ENCODE measurements around the gene HOXB8. TPM values are rescaled to one million over a fixed set of nuclear protein-coding genes. Genes with fewer than 3 reads are reported as not detected.

Gene HOXB8
- total and polyA plus RNA-seq, 10 of the 15 experiments (the other 5 are each of a cell fraction or from before 2014, with no cell fraction given), result 0.21 TPM; not detected in 9

DNA sequence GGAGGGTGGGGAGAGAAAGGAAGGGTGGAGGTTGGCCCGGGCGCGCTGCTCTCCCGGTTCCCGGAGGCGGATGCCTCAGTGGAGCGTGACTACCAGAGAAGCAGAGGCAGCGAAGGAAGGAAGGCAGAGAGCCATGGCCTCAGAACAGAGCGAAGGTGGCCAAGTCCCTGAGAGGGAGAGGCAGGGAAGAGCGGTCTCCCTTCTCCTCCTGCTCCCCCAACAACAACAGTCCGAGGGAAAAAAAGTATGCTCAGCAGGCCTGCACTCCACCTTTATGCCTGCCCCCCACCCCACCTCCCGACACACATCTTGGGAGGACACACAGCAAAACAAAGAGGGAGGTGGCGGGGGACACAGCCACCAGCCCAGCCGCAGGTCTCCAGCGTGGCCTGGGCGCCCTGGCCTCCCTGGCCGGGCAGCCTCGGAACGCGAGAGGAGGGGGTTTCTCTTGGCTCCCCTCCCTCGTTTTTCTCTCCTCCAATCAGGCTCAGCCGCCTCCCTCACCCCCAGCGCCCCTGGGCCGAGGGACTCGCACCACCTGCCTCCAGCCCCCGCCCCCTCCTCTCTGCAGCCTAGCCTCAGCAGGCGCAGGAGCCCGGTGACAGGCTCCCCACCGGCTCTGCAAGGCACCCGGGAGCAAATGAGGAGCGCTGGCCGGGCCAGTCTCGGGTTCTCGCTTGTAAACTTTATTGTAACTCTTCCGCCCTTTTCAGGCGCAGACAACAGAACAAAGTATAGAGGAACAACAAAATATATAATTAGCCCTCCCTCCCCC lies 3.2 kb downstream of the HOXB8 start:
- intact Hi-C loops (cut with micrococcal nuclease; ENCODE audit: unreplicated experiment), result no loop called here
- Histone ChIP-seq H3K27ac (ENCODE audit: control insufficient read depth, insufficient read depth) (no peak overlapping the region), H3K9ac (ENCODE audit: control insufficient read depth, insufficient read depth, low read length) (no peak overlapping the region; the same call in 1 of the 2 replicates), H3K27me3 (replicated peaks in 1 of 2; ENCODE audit: control insufficient read depth in 2 of 2, insufficient read depth in 2 of 2, low read length in 1 of 2) (peaks cover 14 to 20% of the 10 kb centered on the region in 2 experiments; a peak in 3 of 4 replicates), H3K9me3 (replicated peaks; ENCODE audit: control insufficient read depth, insufficient read depth, low read length) (no peaks in the 10 kb centered on the region), H4K20me1 (ENCODE audit: control insufficient read depth, insufficient read depth) (no peaks in the 10 kb centered on the region), H2AFZ (ENCODE audit: control insufficient read depth, low read depth, low read length) (peak overlapping the region; percentile 50), H3K4me2 (ENCODE audit: control insufficient read depth, insufficient read depth) (peak overlapping the region; percentile 91), H3K36me3 (ENCODE audit: control insufficient read depth in 2 of 2, insufficient read depth in 2 of 2, low read length in 1 of 2) (no peaks in the 10 kb centered on the region; a peak in 1 of 4 replicates), H3K79me2 (ENCODE audit: control insufficient read depth, insufficient read depth, low read length) (no peaks in the 10 kb centered on the region), H3K4me1 (ENCODE audit: control insufficient read depth, insufficient read depth, low read length) (peaks cover 11% of the 10 kb centered on the region), H3K4me3 (peak overlapping the region; percentile 86; the same call in 1 of the 2 replicates)
- WGBS (ENCODE audit: insufficient coverage, insufficient replicate concordance, low lambda C conversion rate, missing lambda C conversion rate), result 7% methylated on average over 35 of the region's 36 CpGs
- CTCF ChIA-PET, result no interaction called here
- no peak for FAIRE-seq
- RAD21 ChIA-PET (ENCODE audit: unreplicated experiment), result interaction anchor here (1.4 kb wide), 1 partner anchor 10 kb away, joined by 8 read pairs; no protein-coding TSS in a partner anchor
- ATAC-seq, result peak; percentile 12
- POLR2A ChIA-PET, result no interaction called here
- no peak for DNase-seq (ENCODE audit: low read depth, low spot score)
- in situ Hi-C loops (cut with MboI), result no loop called here
- SMC1A ChIA-PET (ENCODE audit: uncharacterized antibody, unreplicated experiment), result interaction anchor here (0.5 kb wide), 1 partner anchor 587 kb away, joined by 3 read pairs; no protein-coding TSS in a partner anchor
- BruUV-seq (replicated peaks), result no TSS peak
- TF ChIP-seq EP300 (IDR thresholded peaks at IDR 0.05; ENCODE audit: borderline replicate concordance in 1 of 2, control insufficient read depth in 1 of 2, low read depth in 2 of 2, low read length in 2 of 2) (no peak), SRF (IDR thresholded peaks at IDR 0.05; ENCODE audit: low read depth in 2 of 2, low read length in 2 of 2) (no peak; a peak in 1 of 4 replicates), GATAD2B (conservative IDR thresholded peaks at IDR 0.05; ENCODE audit: low read depth) (no peak), JUND (IDR thresholded peaks at IDR 0.05; ENCODE audit: low read depth, low read length) (no peak), CHD4 (IDR thresholded peaks at IDR 0.05) (no peak), TARDBP (IDR thresholded peaks at IDR 0.05; ENCODE audit: borderline replicate concordance) (no peak)
- TF ChIP-seq, protein P1, sequence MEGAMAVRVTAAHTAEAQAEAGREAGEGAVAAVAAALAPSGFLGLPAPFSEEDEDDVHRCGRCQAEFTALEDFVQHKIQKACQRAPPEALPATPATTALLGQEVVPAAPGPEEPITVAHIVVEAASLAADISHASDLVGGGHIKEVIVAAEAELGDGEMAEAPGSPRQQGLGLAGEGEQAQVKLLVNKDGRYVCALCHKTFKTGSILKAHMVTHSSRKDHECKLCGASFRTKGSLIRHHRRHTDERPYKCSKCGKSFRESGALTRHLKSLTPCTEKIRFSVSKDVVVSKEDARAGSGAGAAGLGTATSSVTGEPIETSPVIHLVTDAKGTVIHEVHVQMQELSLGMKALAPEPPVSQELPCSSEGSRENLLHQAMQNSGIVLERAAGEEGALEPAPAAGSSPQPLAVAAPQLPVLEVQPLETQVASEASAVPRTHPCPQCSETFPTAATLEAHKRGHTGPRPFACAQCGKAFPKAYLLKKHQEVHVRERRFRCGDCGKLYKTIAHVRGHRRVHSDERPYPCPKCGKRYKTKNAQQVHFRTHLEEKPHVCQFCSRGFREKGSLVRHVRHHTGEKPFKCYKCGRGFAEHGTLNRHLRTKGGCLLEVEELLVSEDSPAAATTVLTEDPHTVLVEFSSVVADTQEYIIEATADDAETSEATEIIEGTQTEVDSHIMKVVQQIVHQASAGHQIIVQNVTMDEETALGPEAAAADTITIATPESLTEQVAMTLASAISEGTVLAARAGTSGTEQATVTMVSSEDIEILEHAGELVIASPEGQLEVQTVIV (IDR thresholded peaks at IDR 0.05; ENCODE audit: borderline replicate concordance, partially characterized antibody), result no peak
- TF ChIP-seq, protein P2, sequence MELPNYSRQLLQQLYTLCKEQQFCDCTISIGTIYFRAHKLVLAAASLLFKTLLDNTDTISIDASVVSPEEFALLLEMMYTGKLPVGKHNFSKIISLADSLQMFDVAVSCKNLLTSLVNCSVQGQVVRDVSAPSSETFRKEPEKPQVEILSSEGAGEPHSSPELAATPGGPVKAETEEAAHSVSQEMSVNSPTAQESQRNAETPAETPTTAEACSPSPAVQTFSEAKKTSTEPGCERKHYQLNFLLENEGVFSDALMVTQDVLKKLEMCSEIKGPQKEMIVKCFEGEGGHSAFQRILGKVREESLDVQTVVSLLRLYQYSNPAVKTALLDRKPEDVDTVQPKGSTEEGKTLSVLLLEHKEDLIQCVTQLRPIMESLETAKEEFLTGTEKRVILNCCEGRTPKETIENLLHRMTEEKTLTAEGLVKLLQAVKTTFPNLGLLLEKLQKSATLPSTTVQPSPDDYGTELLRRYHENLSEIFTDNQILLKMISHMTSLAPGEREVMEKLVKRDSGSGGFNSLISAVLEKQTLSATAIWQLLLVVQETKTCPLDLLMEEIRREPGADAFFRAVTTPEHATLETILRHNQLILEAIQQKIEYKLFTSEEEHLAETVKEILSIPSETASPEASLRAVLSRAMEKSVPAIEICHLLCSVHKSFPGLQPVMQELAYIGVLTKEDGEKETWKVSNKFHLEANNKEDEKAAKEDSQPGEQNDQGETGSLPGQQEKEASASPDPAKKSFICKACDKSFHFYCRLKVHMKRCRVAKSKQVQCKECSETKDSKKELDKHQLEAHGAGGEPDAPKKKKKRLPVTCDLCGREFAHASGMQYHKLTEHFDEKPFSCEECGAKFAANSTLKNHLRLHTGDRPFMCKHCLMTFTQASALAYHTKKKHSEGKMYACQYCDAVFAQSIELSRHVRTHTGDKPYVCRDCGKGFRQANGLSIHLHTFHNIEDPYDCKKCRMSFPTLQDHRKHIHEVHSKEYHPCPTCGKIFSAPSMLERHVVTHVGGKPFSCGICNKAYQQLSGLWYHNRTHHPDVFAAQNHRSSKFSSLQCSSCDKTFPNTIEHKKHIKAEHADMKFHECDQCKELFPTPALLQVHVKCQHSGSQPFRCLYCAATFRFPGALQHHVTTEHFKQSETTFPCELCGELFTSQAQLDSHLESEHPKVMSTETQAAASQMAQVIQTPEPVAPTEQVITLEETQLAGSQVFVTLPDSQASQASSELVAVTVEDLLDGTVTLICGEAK (IDR thresholded peaks at IDR 0.05; ENCODE audit: borderline replicate concordance), result 0 out of 2 replicates have a peak, but pooled peaks have one; percentile 49
